ENCODE results near the gene TRIM8.

TRIM8 gene

GRCh38 chr10:102656026-102656425 lies 11.7 kb downstream of the TRIM8 start:
- DNase-seq (ENCODE audit: low read depth) = no peak
- no peak overlapping the region for H3K4me3 ChIP-seq (ENCODE audit: low read depth, low read length)
- TF ChIP-seq CTCF (IDR thresholded peaks at IDR 0.05; ENCODE audit: low read depth, low read length, missing control alignments) = no peak

GRCh38 chr10:102656791-102657371 lies 12.6 kb downstream of the TRIM8 start:
- no peak for TF ChIP-seq CTCF (IDR thresholded peaks at IDR 0.05; ENCODE audit: low read depth, low read length, missing control alignments)
- DNase-seq (ENCODE audit: low read depth) = no peak
- H3K4me3 ChIP-seq (ENCODE audit: low read depth, low read length) = no peak overlapping the region

GRCh38 chr10:102657451-102657850 lies 13.2 kb downstream of the TRIM8 start:
- no peak for DNase-seq (ENCODE audit: low read depth)
- no peak for TF ChIP-seq CTCF (IDR thresholded peaks at IDR 0.05; ENCODE audit: low read depth, low read length, missing control alignments)
- H3K4me3 ChIP-seq (ENCODE audit: low read depth, low read length) = no peak overlapping the region

- TF ChIP-seq CTCF (IDR thresholded peaks at IDR 0.05; ENCODE audit: low read depth, low read length, missing control alignments) = no peak
- H3K4me3 ChIP-seq (ENCODE audit: low read depth, low read length) = no peak overlapping the region
- DNase-seq (ENCODE audit: low read depth) = no peak
Observed at GRCh38 chr10:102657984-102658724, 13.9 kb downstream of the TRIM8 start.

- no peak for TF ChIP-seq CTCF (IDR thresholded peaks at IDR 0.05; ENCODE audit: low read depth, low read length, missing control alignments)
- DNase-seq (ENCODE audit: low read depth) = no peak
- no peak overlapping the region for H3K4me3 ChIP-seq (ENCODE audit: low read depth, low read length)
Observed at GRCh38 chr10:102658802-102659201, 14.5 kb downstream of the TRIM8 start.

- H3K4me3 ChIP-seq (ENCODE audit: low read depth, low read length) = no peak overlapping the region; the same call in 1 of the 2 replicates
- no peak for TF ChIP-seq CTCF (IDR thresholded peaks at IDR 0.05; ENCODE audit: low read depth, low read length, missing control alignments)
- DNase-seq (ENCODE audit: low read depth) = no peak
Observed at GRCh38 chr10:102660888-102661657, 16.8 kb downstream of the TRIM8 start.

Measured in GM12864 (cell line).